HL-60/S4 treated with retinoic acid at 250 ng/mL for 4 days and 3 days (cell line): Measurements from ENCODE around the gene WDR76.
"Not testable (repeated sequence)": the region's sequence is repeated elsewhere in the genome, so short reads cannot be mapped to it uniquely, and the experiment has no call there.

Experiments
- in situ Hi-C: fragments of 300-500 bp; cut with MboI; formaldehyde crosslinking; loops from 2 replicates; pipeline ENCODE4 v1.7.0; 2022; ENCODE audit warnings: low sequenced_read_pairs

The WDR76 gene

GRCh38 chr15:43821505-43821904, 5.3 kb upstream of the WDR76 start:
- in situ Hi-C loops = no loop called here

- in situ Hi-C loops = no loop called here
Observed at GRCh38 chr15:43824302-43825246, 2.2 kb upstream of the WDR76 start, which contains the start of gene MFAP1. Gene MFAP1, minus strand, starts transcription at chr15:43824690. Its CDS starts 121 bp downstream, at chr15:43824569.

- in situ Hi-C loops = not testable (repeated sequence)
Observed at GRCh38 chr15:43825305-43825704, 1.5 kb upstream of the WDR76 start.

- in situ Hi-C loops = no loop called here
Observed at GRCh38 chr15:43826029-43826507, 734 bp upstream of the WDR76 start.

GRCh38 chr15:43828061-43828657, 1.4 kb downstream of the WDR76 start:
- in situ Hi-C loops = no loop called here

- in situ Hi-C loops = not testable (repeated sequence)
Observed at GRCh38 chr15:43829951-43830540, 3.2 kb downstream of the WDR76 start.

- in situ Hi-C loops = not testable (repeated sequence)
Observed at GRCh38 chr15:43830691-43831275, 4.0 kb downstream of the WDR76 start.

- in situ Hi-C loops = not testable (repeated sequence)
Observed at GRCh38 chr15:43831519-43832052, 4.8 kb downstream of the WDR76 start.

GRCh38 chr15:43832485-43832884, 5.7 kb downstream of the WDR76 start:
- in situ Hi-C loops = not testable (repeated sequence)

GRCh38 chr15:43845421-43845820, 18.6 kb downstream of the WDR76 start:
- in situ Hi-C loops = no loop called here

- in situ Hi-C loops = no loop called here
Observed at GRCh38 chr15:43851251-43851650, 24.4 kb downstream of the WDR76 start.

GRCh38 chr15:43852607-43853006, 25.8 kb downstream of the WDR76 start:
- in situ Hi-C loops = no loop called here

- in situ Hi-C loops = no loop called here
Observed at GRCh38 chr15:43854801-43855200, 28.0 kb downstream of the WDR76 start.

- in situ Hi-C loops = no loop called here
Observed at GRCh38 chr15:43859546-43859945, 32.7 kb downstream of the WDR76 start.

- in situ Hi-C loops = not testable (repeated sequence)
Observed at GRCh38 chr15:43866636-43867035, 39.8 kb downstream of the WDR76 start.

- in situ Hi-C loops = no loop called here
Observed at GRCh38 chr15:43867096-43867495, 40.3 kb downstream of the WDR76 start.

- in situ Hi-C loops = no loop called here
Observed at GRCh38 chr15:43868406-43868805, 41.6 kb downstream of the WDR76 start.

GRCh38 chr15:43871835-43872234, 45.0 kb downstream of the WDR76 start:
- in situ Hi-C loops = no loop called here

GRCh38 chr15:43872416-43873020, 45.7 kb downstream of the WDR76 start:
- in situ Hi-C loops = no loop called here

GRCh38 chr15:43873651-43874050, 46.8 kb downstream of the WDR76 start:
- in situ Hi-C loops = no loop called here
